GM23338 (cell line): Measurements from ENCODE around the gene ZNF189. TPM values are rescaled to one million over a fixed set of nuclear protein-coding genes. Genes with fewer than 3 reads are reported as not detected.

Experiments
- ATAC-seq: fragments of 200-7000 bp; cut with Tn5 transposase; 3 replicates; pipeline ENCODE4 v1.9.1; 2020
- DNase-seq: peaks from one replicate; pipeline ENCODE4 v3.0.0-alpha.2; 2015; ENCODE audit warnings: low spot score
- H2AFZ ChIP-seq: fragments of 200-600 bp; sonication (generic); 2 replicates; pipeline ENCODE4 v1.8.0; 2016; ENCODE audit warnings: antibody characterized with exemption, mild to moderate bottlenecking, moderate library complexity
- H3F3A ChIP-seq: fragments of 200-600 bp; sonication (generic); replicated peaks from 2 replicates; pipeline ENCODE4 v1.8.0; 2017; ENCODE audit warnings: antibody characterized with exemption, mixed run types, low read depth
- H3K27ac ChIP-seq: fragments of 200-600 bp; sonication (generic); 2 replicates; pipeline ENCODE4 v1.6.1; 2016; ENCODE audit warnings: low read depth
- H3K27me3 ChIP-seq: fragments of 200-600 bp; sonication (generic); 2 replicates; pipeline ENCODE4 v1.8.0; 2016; ENCODE audit warnings: mild to moderate bottlenecking, mixed run types, moderate library complexity; ENCODE audit not compliant: insufficient read depth
- H3K36me3 ChIP-seq: fragments of 200-600 bp; sonication (generic); 2 replicates; pipeline ENCODE4 v1.8.0; 2016; ENCODE audit warnings: mild to moderate bottlenecking; ENCODE audit not compliant: insufficient read depth
- H3K4me1 ChIP-seq: fragments of 200-600 bp; sonication (generic); 2 replicates; pipeline ENCODE4 v1.8.0; 2016; ENCODE audit warnings: mild to moderate bottlenecking, moderate library complexity; ENCODE audit not compliant: insufficient read depth
- H3K4me2 ChIP-seq: fragments of 200-600 bp; sonication (generic); 2 replicates; pipeline ENCODE4 v1.7.1; 2017; ENCODE audit warnings: mixed run types
- H3K4me3 ChIP-seq: fragments of 200-600 bp; sonication (generic); 2 replicates; pipeline ENCODE4 v1.6.1; 2016; ENCODE audit warnings: mixed run types
- H3K79me2 ChIP-seq: fragments of 200-600 bp; sonication (generic); replicated peaks from 2 replicates; pipeline ENCODE4 v1.8.0; 2017; ENCODE audit warnings: mild to moderate bottlenecking; ENCODE audit not compliant: insufficient read depth
- H3K9me2 ChIP-seq: fragments of 200-600 bp; sonication (generic); 2 replicates; pipeline ENCODE4 v1.8.0; 2017; ENCODE audit not compliant: insufficient read depth
- H4K20me1 ChIP-seq: fragments of 200-600 bp; sonication (generic); replicated peaks from 2 replicates; pipeline ENCODE4 v1.8.0; 2017; ENCODE audit warnings: mild to moderate bottlenecking; ENCODE audit not compliant: insufficient read depth
- H3K27ac Mint-ChIP-seq: 2 replicates; pipeline ENCODE4 v1.8.0; 2020; ENCODE audit warnings: inconsistent platforms, mild to moderate bottlenecking, moderate library complexity, mixed read lengths
- H3K27me3 Mint-ChIP-seq: 3 replicates; pipeline ENCODE4 v1.8.0; 2022; ENCODE audit warnings: low read depth, mild to moderate bottlenecking, moderate library complexity, mixed read lengths, inconsistent platforms; ENCODE audit not compliant: insufficient read depth, poor library complexity
- H3K36me3 Mint-ChIP-seq: 3 replicates; pipeline ENCODE4 v1.8.0; 2021; ENCODE audit warnings: low read depth, mild to moderate bottlenecking, inconsistent platforms, moderate library complexity, mixed read lengths
- H3K4me1 Mint-ChIP-seq: 3 replicates; pipeline ENCODE4 v1.8.0; 2020; ENCODE audit warnings: mild to moderate bottlenecking, inconsistent platforms, mixed read lengths
- H3K4me3 Mint-ChIP-seq: 3 replicates; pipeline ENCODE4 v1.8.0; 2021; ENCODE audit warnings: moderate library complexity, mild to moderate bottlenecking, inconsistent platforms, mixed read lengths
- H3K9me3 Mint-ChIP-seq: 3 replicates; pipeline ENCODE4 v1.8.0; 2020; ENCODE audit warnings: moderate library complexity, mild to moderate bottlenecking, inconsistent platforms, mixed read lengths
- CREB1 ChIP-seq: fragments of 250-450 bp; sonication (Bioruptor Pico); IDR thresholded peaks from 2 replicates; pipeline ENCODE4 v1.5.0; 2020; ENCODE audit warnings: low read depth, mild to moderate bottlenecking, moderate library complexity
- CTCF ChIP-seq, 2 experiments: fragments of 200-600 bp in 1 of 2; sonication (generic) in 1 of 2; conservative IDR thresholded peaks; 2 replicates each; pipeline versions ENCODE4 v1.5.1 to v1.6.1; 2016 to 2017; ENCODE audit warnings: antibody characterized with exemption in 2 of 2, low read depth in 2 of 2, mild to moderate bottlenecking in 2 of 2, moderate library complexity in 1 of 2
- ETS1 ChIP-seq: IDR thresholded peaks from 2 replicates; pipeline ENCODE4 v1.6.1; 2016; ENCODE audit warnings: antibody characterized with exemption
- EZH2 ChIP-seq: fragments of 200-600 bp; sonication (generic); IDR thresholded peaks from one replicate; pipeline ENCODE4 v1.8.0; 2017; ENCODE audit warnings: antibody characterized with exemption, mild to moderate bottlenecking, low read depth; ENCODE audit not compliant: unreplicated experiment
- EZH2phosphoT487 ChIP-seq: fragments of 200-600 bp; sonication (generic); IDR thresholded peaks from one replicate; pipeline ENCODE4 v1.8.1; 2018; ENCODE audit warnings: antibody characterized with exemption; ENCODE audit not compliant: unreplicated experiment
- JUNB ChIP-seq: IDR thresholded peaks from one replicate; pipeline ENCODE4 v1.6.1; 2016; ENCODE audit warnings: antibody characterized with exemption; ENCODE audit not compliant: unreplicated experiment
- NANOG ChIP-seq: IDR thresholded peaks from 2 replicates; pipeline ENCODE4 v1.6.1; 2016; ENCODE audit warnings: antibody characterized with exemption, borderline replicate concordance
- POLR2AphosphoS5 ChIP-seq: IDR thresholded peaks from 2 replicates; pipeline ENCODE4 v1.6.1; 2016; ENCODE audit warnings: antibody characterized with exemption, low read depth
- REST ChIP-seq: IDR thresholded peaks from one replicate; pipeline ENCODE4 v1.6.1; 2018; ENCODE audit warnings: antibody characterized with exemption; ENCODE audit not compliant: unreplicated experiment
- STAT1 ChIP-seq: IDR thresholded peaks from one replicate; pipeline ENCODE4 v1.6.1; 2016; ENCODE audit warnings: antibody characterized with exemption; ENCODE audit not compliant: unreplicated experiment
- ZNF114 ChIP-seq: fragments of 250-450 bp; sonication (Bioruptor Pico); IDR thresholded peaks from 2 replicates; pipeline ENCODE4 v1.5.0; 2020; ENCODE audit warnings: mild to moderate bottlenecking, moderate library complexity
- ZNF331 ChIP-seq: fragments of 250-450 bp; sonication (Bioruptor Pico); IDR thresholded peaks from 2 replicates; pipeline ENCODE4 v1.5.0; 2020; ENCODE audit warnings: low read depth, mild to moderate bottlenecking, moderate library complexity
- polyA plus RNA-seq: library from polyadenylated mRNA; unstranded; fragments of >200 nt; fragmentation: Nextera tagmentation; extraction: Ambion mirVana; gene quantifications from 2 replicates; pipeline ENCODE4 v1.2.1, GENCODE V29; 2016
- total RNA-seq: library from RNA; depleted of rRNA; stranded (reverse); fragments of >200 nt; shearing (Covaris generic); gene quantifications from 2 replicates; pipeline ENCODE4 v1.2.3, GENCODE V29; 2014

Gene ZNF189
- total and polyA plus RNA-seq, 2 experiments from 2014 or later: 5.8 to 10.6 TPM

- TF ChIP-seq CREB1 (CRISPR knock-in tag): no peak
- no peak for TF ChIP-seq STAT1
- TF ChIP-seq EZH2phosphoT487: no peak
Measured at GRCh38 chr9:101446732-101447131, 48.1 kb downstream of the ZNF189 start (continued).

GRCh38 chr9:101448680-101449070, 50.0 kb downstream of the ZNF189 start:
- H3K27ac Mint-ChIP-seq: peak overlapping the region; percentile 84; the same call in 1 of the 2 replicates
- peak overlapping the region; percentile 93 for H2AFZ ChIP-seq
- 0 out of 2 replicates have a peak, but pooled peaks cover 3% of the 10 kb centered on the region for H3K4me1 ChIP-seq

GRCh38 chr9:101449071-101449721, 50.5 kb downstream of the ZNF189 start:
- peaks cover 7% of the 10 kb centered on the region for H3K4me1 Mint-ChIP-seq
- H3K9me3 Mint-ChIP-seq: peaks cover 22% of the 10 kb centered on the region
- H4K20me1 ChIP-seq: no peaks in the 10 kb centered on the region
- no peaks in the 10 kb centered on the region for H3F3A ChIP-seq
- no peaks in the 10 kb centered on the region for H3K79me2 ChIP-seq
- peaks cover 4% of the 10 kb centered on the region for H3K27me3 Mint-ChIP-seq
- 0 out of 2 replicates have a peak, but pooled peaks cover 3% of the 10 kb centered on the region for H3K4me1 ChIP-seq
- no peak overlapping the region for H3K27ac ChIP-seq
- peak overlapping the region; percentile 76 for H3K4me3 Mint-ChIP-seq
- H3K36me3 Mint-ChIP-seq: peaks cover 22% of the 10 kb centered on the region
- H3K36me3 ChIP-seq: no peaks in the 10 kb centered on the region
- no peaks in the 10 kb centered on the region for H3K27me3 ChIP-seq
- H2AFZ ChIP-seq: peak overlapping the region; percentile 93
- H3K4me3 ChIP-seq: peak overlapping the region; percentile 70
- H3K27ac Mint-ChIP-seq: peak overlapping the region; percentile 0; the same call in 1 of the 2 replicates
- ATAC-seq (peak; percentile 99), DNase-seq (peak; percentile 93)
- peaks cover 3% of the 10 kb centered on the region; the same call in 1 of the 2 replicates for H3K9me2 ChIP-seq
- peak overlapping the region; percentile 68 for H3K4me2 ChIP-seq
- TF ChIP-seq ZNF114 (CRISPR knock-in tag): no peak
- TF ChIP-seq ZNF331 (CRISPR knock-in tag): no peak
- TF ChIP-seq CTCF (conservative IDR thresholded peaks at IDR 0.05; ENCODE audit: low read depth in 2 of 2): peak; percentile 75 to 84
- no peak for TF ChIP-seq REST
- TF ChIP-seq EZH2: no peak
- no peak for TF ChIP-seq ETS1
- no peak for TF ChIP-seq JUNB

More at GRCh38 chr9:101448680-101449070, 50.0 kb downstream of the ZNF189 start:
- H3K9me3 Mint-ChIP-seq: peaks cover 22% of the 10 kb centered on the region
- DNase-seq (no peak), ATAC-seq (no peak)
- H3F3A ChIP-seq: no peaks in the 10 kb centered on the region
- no peaks in the 10 kb centered on the region for H3K36me3 ChIP-seq
- H4K20me1 ChIP-seq: no peaks in the 10 kb centered on the region
- peaks cover 4% of the 10 kb centered on the region for H3K27me3 Mint-ChIP-seq
- peak overlapping the region; percentile 70 for H3K4me3 ChIP-seq
- no peaks in the 10 kb centered on the region for H3K27me3 ChIP-seq
- peak overlapping the region; percentile 68 for H3K4me2 ChIP-seq
- H3K4me1 Mint-ChIP-seq: peaks cover 7% of the 10 kb centered on the region
- TF ChIP-seq NANOG: no peak
- TF ChIP-seq CREB1 (CRISPR knock-in tag): no peak
- no peak for TF ChIP-seq ZNF331 (CRISPR knock-in tag)
- no peak for TF ChIP-seq ZNF114 (CRISPR knock-in tag)
- TF ChIP-seq JUNB: no peak
- TF ChIP-seq POLR2AphosphoS5: no peak
- no peak for TF ChIP-seq ETS1
- peaks cover 3% of the 10 kb centered on the region; the same call in 1 of the 2 replicates for H3K9me2 ChIP-seq
- H3K36me3 Mint-ChIP-seq: peaks cover 22% of the 10 kb centered on the region
- H3K79me2 ChIP-seq: no peaks in the 10 kb centered on the region
- peak overlapping the region; percentile 76 for H3K4me3 Mint-ChIP-seq
- H3K27ac ChIP-seq: no peak overlapping the region
